Measurements from ENCODE around the gene EREG.

- no peak for TF ChIP-seq CTCF (IDR thresholded peaks at IDR 0.05 in 8 of 11, conservative IDR thresholded peaks at IDR 0.05 in 3 of 11)
- TF ChIP-seq POLR2A (IDR thresholded peaks at IDR 0.05): no peak
- no peak for TF ChIP-seq POLR2AphosphoS5 (IDR thresholded peaks at IDR 0.05)
Measured at GRCh38 chr4:74324262-74324661, 40.7 kb upstream of the EREG start.

All from spleen (tissue), 7 donors.